Loucy (cell line): ENCODE results near the gene EIF4E3.

Source experiments
- H2AFZ ChIP-seq: fragments of 200-600 bp; sonication (generic); 2 replicates; pipeline ENCODE4 v1.6.0; 2016; ENCODE audit warnings: antibody characterized with exemption, mild to moderate bottlenecking, low read length, moderate library complexity
- H3F3A ChIP-seq: fragments of 200-600 bp; 2 replicates; pipeline ENCODE4 v1.6.0; 2016; ENCODE audit warnings: antibody characterized with exemption, low read depth, mild to moderate bottlenecking
- H3K27me3 ChIP-seq: fragments of 200-600 bp; sonication (generic); 2 replicates; pipeline ENCODE4 v1.6.1; 2014; ENCODE audit warnings: low read length, mild to moderate bottlenecking; ENCODE audit not compliant: insufficient read depth, poor library complexity, severe bottlenecking
- H3K36me3 ChIP-seq: fragments of 200-600 bp; sonication (generic); 2 replicates; pipeline ENCODE4 v1.6.1; 2016; ENCODE audit warnings: low read length; ENCODE audit not compliant: insufficient read depth
- H3K4me1 ChIP-seq: fragments of 200-600 bp; sonication (generic); 2 replicates; pipeline ENCODE4 v1.5.1; 2014; ENCODE audit warnings: low read length, mild to moderate bottlenecking; ENCODE audit not compliant: insufficient read depth, poor library complexity, severe bottlenecking
- H3K4me2 ChIP-seq: fragments of 200-600 bp; sonication (generic); 2 replicates; pipeline ENCODE4 v1.6.0; 2014; ENCODE audit warnings: antibody characterized with exemption, low read length, low read depth, mild to moderate bottlenecking; ENCODE audit not compliant: poor library complexity, severe bottlenecking
- H3K4me3 ChIP-seq: fragments of 200-600 bp; sonication (generic); 2 replicates; pipeline ENCODE4 v1.5.1; 2014; ENCODE audit warnings: low read length, mild to moderate bottlenecking, mixed read lengths; ENCODE audit not compliant: poor library complexity, severe bottlenecking
- H3K79me2 ChIP-seq: fragments of 200-600 bp; sonication (generic); 2 replicates; pipeline ENCODE4 v1.6.1; 2014; ENCODE audit warnings: low read length; ENCODE audit not compliant: insufficient read depth
- H3K9ac ChIP-seq: fragments of 200-600 bp; sonication (generic); 2 replicates; pipeline ENCODE4 v1.6.0; 2014; ENCODE audit warnings: mild to moderate bottlenecking, low read depth, low read length, moderate library complexity; ENCODE audit not compliant: poor library complexity, severe bottlenecking
- H3K9me2 ChIP-seq: fragments of 200-600 bp; sonication (generic); replicated peaks from 2 replicates; pipeline ENCODE4 v1.6.1; 2016; ENCODE audit warnings: low read depth, low read length, mixed read lengths
- H3K9me3 ChIP-seq: fragments of 200-600 bp; sonication (generic); 2 replicates; pipeline ENCODE4 v1.6.1; 2014; ENCODE audit warnings: mild to moderate bottlenecking, antibody characterized with exemption, low read length, low read depth; ENCODE audit not compliant: insufficient read depth
- H4K20me1 ChIP-seq: fragments of 200-600 bp; sonication (generic); 2 replicates; pipeline ENCODE4 v1.6.0; 2014; ENCODE audit warnings: antibody characterized with exemption, low read length, mild to moderate bottlenecking; ENCODE audit not compliant: insufficient read depth, poor library complexity, severe bottlenecking
- CTCF ChIP-seq: fragments of 200-600 bp; sonication (generic); conservative IDR thresholded peaks from 2 replicates; pipeline ENCODE4 v1.5.1; 2014; ENCODE audit warnings: mild to moderate bottlenecking, antibody characterized with exemption, low read length
- EZH2phosphoT487 ChIP-seq: fragments of 200-600 bp; IDR thresholded peaks from 2 replicates; pipeline ENCODE4 v1.6.1; 2018; ENCODE audit warnings: antibody characterized with exemption, mild to moderate bottlenecking, moderate library complexity, borderline replicate concordance

The EIF4E3 gene

GRCh38 chr3:71690341-71690841, 34.8 kb downstream of the EIF4E3 start:
- TF ChIP-seq EZH2phosphoT487 (no peak), CTCF (no peak)
- H3K27me3 ChIP-seq = no peaks in the 10 kb centered on the region
- H3K4me1 ChIP-seq = peaks cover 11% of the 10 kb centered on the region
- no peak overlapping the region for H3K4me2 ChIP-seq
- no peaks in the 10 kb centered on the region for H3K9me2 ChIP-seq
- H4K20me1 ChIP-seq = no peaks in the 10 kb centered on the region
- H3K9ac ChIP-seq = no peak overlapping the region
- no peaks in the 10 kb centered on the region for H3F3A ChIP-seq
- no peaks in the 10 kb centered on the region for H3K9me3 ChIP-seq
- no peak overlapping the region for H3K4me3 ChIP-seq
- no peak overlapping the region for H2AFZ ChIP-seq
- H3K79me2 ChIP-seq = no peaks in the 10 kb centered on the region
- H3K36me3 ChIP-seq = no peaks in the 10 kb centered on the region

- H3K4me2 ChIP-seq = no peak overlapping the region
- no peaks in the 10 kb centered on the region for H3K9me2 ChIP-seq
- no peaks in the 10 kb centered on the region for H3K79me2 ChIP-seq
- H3K9ac ChIP-seq = no peak overlapping the region
- H4K20me1 ChIP-seq = no peaks in the 10 kb centered on the region
- H2AFZ ChIP-seq = no peak overlapping the region
- H3F3A ChIP-seq = no peaks in the 10 kb centered on the region
- no peak for TF ChIP-seq EZH2phosphoT487
- 0 out of 2 replicates have a peak, but pooled peaks have one; percentile 7 for TF ChIP-seq CTCF
- H3K4me3 ChIP-seq = no peak overlapping the region
- H3K9me3 ChIP-seq = no peaks in the 10 kb centered on the region
- H3K36me3 ChIP-seq = no peaks in the 10 kb centered on the region
- no peaks in the 10 kb centered on the region for H3K27me3 ChIP-seq
- H3K4me1 ChIP-seq = peaks cover 11% of the 10 kb centered on the region
These were observed 35.9 kb downstream of the EIF4E3 start for GRCh38 chr3:71689291-71689690.

GRCh38 chr3:71688121-71688520, 37.1 kb downstream of the EIF4E3 start:
- Histone ChIP-seq H3K9me3 (no peaks in the 10 kb centered on the region), H3K27me3 (no peaks in the 10 kb centered on the region), H3F3A (no peaks in the 10 kb centered on the region), H3K79me2 (no peaks in the 10 kb centered on the region), H3K4me1 (peaks cover 11% of the 10 kb centered on the region), H3K4me2 (no peak overlapping the region), H3K9me2 (no peaks in the 10 kb centered on the region), H2AFZ (no peak overlapping the region), H3K9ac (no peak overlapping the region), H4K20me1 (no peaks in the 10 kb centered on the region), H3K36me3 (no peaks in the 10 kb centered on the region), H3K4me3 (no peak overlapping the region)
- TF ChIP-seq EZH2phosphoT487 = no peak
- TF ChIP-seq CTCF = no peak
